ENCODE measurements around the gene JUP. TPM values are rescaled to one million over a fixed set of nuclear protein-coding genes. Genes with fewer than 3 reads are reported as not detected.

Gene JUP
- total RNA-seq, 4 donors from 2014 or later, result 42.9 to 57.7 (median 51.6) TPM

- 64 to 69% methylated on average over 17 to 22 of the region's 24 CpGs for WGBS, 2 donors
- H3K4me1 ChIP-seq, result peaks cover 0 to 16% (median 7%) of the 10 kb centered on the region in 4 donors
Observed at GRCh38 chr17:41803049-41804020, 16.8 kb upstream of the JUP start.

GRCh38 chr17:41801374-41802271, 15.1 kb upstream of the JUP start:
- DNase-seq (ENCODE audit: low spot score in 2 of 2), result peak; percentile 76 to 94
- WGBS, 2 donors, result 10% methylated on average over 10 to 14 of the region's 14 CpGs
- H3K27ac ChIP-seq, result peak overlapping the region in 2 of 4 donors; percentile 43 to 56
- H3K27me3 ChIP-seq, result no peaks in the 10 kb centered on the region
- H3K9me3 ChIP-seq, result no peaks in the 10 kb centered on the region
- H3K36me3 ChIP-seq, result peaks cover 0 to 29% (median 0%) of the 10 kb centered on the region in 3 donors
- H3K4me1 ChIP-seq, result peaks cover 0 to 16% (median 7%) of the 10 kb centered on the region in 4 donors
- TF ChIP-seq POLR2A (IDR thresholded peaks at IDR 0.05), result no peak
- TF ChIP-seq CTCF (IDR thresholded peaks at IDR 0.05), result peak; percentile 94 to 98 (median 97)
- H3K4me3 ChIP-seq, result no peak overlapping the region

More at GRCh38 chr17:41803049-41804020, 16.8 kb upstream of the JUP start:
- H3K36me3 ChIP-seq, result peaks cover 0 to 42% (median 0%) of the 10 kb centered on the region in 3 donors
- H3K27ac ChIP-seq, result no peak overlapping the region
- DNase-seq (ENCODE audit: low spot score in 2 of 2), result no peak
- no peaks in the 10 kb centered on the region for H3K27me3 ChIP-seq
- no peaks in the 10 kb centered on the region for H3K9me3 ChIP-seq
- TF ChIP-seq EP300 (IDR thresholded peaks at IDR 0.05) (no peak), POLR2A (IDR thresholded peaks at IDR 0.05) (no peak), CTCF (IDR thresholded peaks at IDR 0.05) (no peak)
- H3K4me3 ChIP-seq, result no peak overlapping the region

GRCh38 chr17:41800601-41801373, 14.3 kb upstream of the JUP start:
- 40 to 42% methylated on average over 15 to 17 of the region's 18 CpGs for WGBS, 2 donors
- DNase-seq (ENCODE audit: low spot score in 2 of 2), result no peak
- no peaks in the 10 kb centered on the region for H3K9me3 ChIP-seq
- H3K36me3 ChIP-seq, result peaks cover 0 to 23% (median 0%) of the 10 kb centered on the region in 3 donors
- H3K4me1 ChIP-seq, result peaks cover 0 to 16% (median 7%) of the 10 kb centered on the region in 4 donors
- H3K27me3 ChIP-seq, result no peaks in the 10 kb centered on the region
- H3K27ac ChIP-seq, result peak overlapping the region in 1 of 4 donors; percentile 56
- TF ChIP-seq CTCF (IDR thresholded peaks at IDR 0.05), result no peak
- no peak for TF ChIP-seq EP300 (IDR thresholded peaks at IDR 0.05)
- no peak for TF ChIP-seq POLR2A (IDR thresholded peaks at IDR 0.05)
- H3K4me3 ChIP-seq, result no peak overlapping the region

GRCh38 chr17:41799366-41799765, 12.9 kb upstream of the JUP start:
- Histone ChIP-seq H3K4me1 (peaks cover 0 to 16% (median 7%) of the 10 kb centered on the region in 4 donors), H3K27me3 (no peaks in the 10 kb centered on the region), H3K36me3 (peaks cover 0 to 12% (median 0%) of the 10 kb centered on the region in 3 donors), H3K4me3 (no peak overlapping the region), H3K9me3 (no peaks in the 10 kb centered on the region), H3K27ac (no peak overlapping the region)
- no peak for TF ChIP-seq POLR2A (IDR thresholded peaks at IDR 0.05)
- TF ChIP-seq EP300 (IDR thresholded peaks at IDR 0.05), result no peak
- no peak for TF ChIP-seq CTCF (IDR thresholded peaks at IDR 0.05)
- no peak for DNase-seq (ENCODE audit: low spot score in 2 of 2)
- 79 to 87% methylated on average over 8 of the region's 8 CpGs for WGBS, 2 donors
